HCT116 (cell line): Measurements from ENCODE around the gene DAPK1. TPM values are rescaled to one million over a fixed set of nuclear protein-coding genes. Genes with fewer than 3 reads are reported as not detected.

Experiments
- ATAC-seq: fragments of 200-7000 bp; cut with Tn5 transposase; 2 replicates; pipeline ENCODE4 v1.9.1; 2020; ENCODE audit warnings: mild to moderate bottlenecking, moderate library complexity
- BruUV-seq: library from RNA; stranded (reverse); fragments of 400-500 nt; replicated peaks from 2 replicates; lab custom pipeline; 2021; lab: Mats Ljungman, UMichigan
- CTCF ChIA-PET: fragments of 300-600 bp; sonication (Branson Sonifier 250); formaldehyde crosslinking; loops from one replicate; lab custom pipeline; 2021; ENCODE audit warnings: antibody characterized with exemption; lab: Charles Lee
- POLR2A ChIA-PET: fragments of 300-600, 350-600 bp; sonication (Branson Sonifier 250); formaldehyde crosslinking; loops from one replicate; lab custom pipeline; 2021; ENCODE audit warnings: antibody characterized with exemption; lab: Charles Lee
- RAD21 ChIA-PET, 2 experiments: fragments of 300-600 bp; sonication (Branson Sonifier 250); formaldehyde crosslinking; loops; one replicate each; lab custom pipeline; 2023; ENCODE audit warnings: low total read pairs in 2 of 2; ENCODE audit not compliant: uncharacterized antibody in 2 of 2, unreplicated experiment in 2 of 2, low non-redundant PET in 1 of 2; lab: Charles Lee
- DNase-seq: peaks from one replicate; pipeline ENCODE4 v3.0.0-alpha.2; 2010; ENCODE audit warnings: low read depth, low spot score
- H2AFZ ChIP-seq: fragments of 200-600 bp; shearing (Covaris generic), sonication (generic); 2 replicates; pipeline ENCODE4 v1.6.1; 2017; ENCODE audit warnings: low read depth, mixed run types, mixed read lengths, antibody characterized with exemption, low read length; ENCODE audit not compliant: poor library complexity, severe bottlenecking
- H3K27ac ChIP-seq: 2 replicates; pipeline ENCODE4 v1.5.1; 2012; ENCODE audit warnings: low read depth, low read length
- H3K27me3 ChIP-seq: fragments of 200-600 bp; sonication (generic); 2 replicates; pipeline ENCODE4 v1.6.1; 2016; ENCODE audit warnings: mixed run types, low read length, mixed read lengths; ENCODE audit not compliant: insufficient read depth
- H3K36me3 ChIP-seq, 2 experiments: fragments of 200-500 bp in 1 of 2; fragments of 200-600 bp in 1 of 2; sonication (Bioruptor generic) in 1 of 2; sonication (generic) in 1 of 2; 2 replicates each; pipeline versions ENCODE4 v1.5.1 to v1.6.1; 2014 to 2016; ENCODE audit warnings: low read length in 2 of 2, inconsistent platforms in 1 of 2, mixed read lengths in 1 of 2, mixed run types in 1 of 2; ENCODE audit not compliant: insufficient read depth in 2 of 2, control insufficient read depth in 1 of 2
- H3K4me1 ChIP-seq, 2 experiments: fragments of 200-600 bp in 1 of 2; sonication (generic) in 1 of 2; 2 replicates each; pipeline versions ENCODE4 v1.5.1 to v1.6.1; 2012 to 2017; ENCODE audit warnings: low read length in 2 of 2, inconsistent platforms in 1 of 2, mild to moderate bottlenecking in 1 of 2, mixed read lengths in 1 of 2, mixed run types in 1 of 2, moderate library complexity in 1 of 2; ENCODE audit not compliant: insufficient read depth in 2 of 2, control insufficient read depth in 1 of 2
- H3K4me2 ChIP-seq: fragments of 200-600 bp; sonication (generic); 2 replicates; pipeline ENCODE4 v1.6.1; 2017; ENCODE audit warnings: mixed run types, low read length, mixed read lengths
- H3K4me3 ChIP-seq, 2 experiments: fragments of 200-600 bp in 1 of 2; sonication (generic) in 1 of 2; replicated peaks in 1 of 2; 2 replicates each; pipeline ENCODE4 v1.5.1; 2011 to 2016; ENCODE audit warnings: low read length in 2 of 2, control low read depth in 1 of 2, low read depth in 1 of 2, mild to moderate bottlenecking in 1 of 2, mixed read lengths in 1 of 2, mixed run types in 1 of 2
- H3K79me2 ChIP-seq: fragments of 200-600 bp; sonication (generic); 2 replicates; pipeline ENCODE4 v1.6.1; 2017; ENCODE audit warnings: mild to moderate bottlenecking, mixed run types, low read length, moderate library complexity, mixed read lengths; ENCODE audit not compliant: insufficient read depth
- H3K9ac ChIP-seq: fragments of 200-600 bp; sonication (generic); 2 replicates; pipeline ENCODE4 v1.6.1; 2016; ENCODE audit warnings: low read length, mixed read lengths
- H3K9me2 ChIP-seq: fragments of 200-600 bp; sonication (generic), shearing (Covaris generic); 2 replicates; pipeline ENCODE4 v1.6.1; 2017; ENCODE audit warnings: mixed run types, mild to moderate bottlenecking, moderate library complexity; ENCODE audit not compliant: insufficient read depth
- H3K9me3 ChIP-seq, 2 experiments: fragments of 200-500 bp in 1 of 2; fragments of 200-600 bp in 1 of 2; sonication (Bioruptor generic) in 1 of 2; sonication (generic) in 1 of 2; 2 replicates each; pipeline ENCODE4 v1.6.1; 2014 to 2017; ENCODE audit warnings: low read length in 2 of 2, mixed read lengths in 2 of 2, inconsistent platforms in 1 of 2, low read depth in 1 of 2, mild to moderate bottlenecking in 1 of 2, mixed run types in 1 of 2, moderate library complexity in 1 of 2; ENCODE audit not compliant: control insufficient read depth in 1 of 2, insufficient read depth in 1 of 2
- H4K20me1 ChIP-seq: fragments of 200-600 bp; sonication (generic), shearing (Covaris generic); 2 replicates; pipeline ENCODE4 v1.6.1; 2017; ENCODE audit warnings: mixed run types, mild to moderate bottlenecking, moderate library complexity; ENCODE audit not compliant: insufficient read depth
- CBX3 ChIP-seq: IDR thresholded peaks from 2 replicates; pipeline ENCODE4 v1.6.1; 2012; ENCODE audit warnings: low read depth
- EGR1 ChIP-seq: IDR thresholded peaks from 2 replicates; pipeline ENCODE4 v1.6.1; 2012; ENCODE audit warnings: low read depth
- ELF1 ChIP-seq: IDR thresholded peaks from 2 replicates; pipeline ENCODE4 v1.6.1; 2012; ENCODE audit warnings: low read depth, borderline replicate concordance
- EZH2phosphoT487 ChIP-seq: fragments of 200-600 bp; IDR thresholded peaks from 2 replicates; pipeline ENCODE4 v1.6.1; 2018; ENCODE audit warnings: antibody characterized with exemption, borderline replicate concordance
- JUND ChIP-seq: IDR thresholded peaks from 2 replicates; pipeline ENCODE4 v1.6.1; 2012
- POLR2A ChIP-seq: IDR thresholded peaks from 2 replicates; pipeline ENCODE4 v1.7.0; 2011; ENCODE audit warnings: borderline replicate concordance; ENCODE audit not compliant: insufficient read depth, insufficient read length; ENCODE audit errors: extremely low read depth
- RAD21 ChIP-seq: IDR thresholded peaks from 2 replicates; pipeline ENCODE4 v1.6.1; 2012; ENCODE audit warnings: low read depth, mild to moderate bottlenecking
- SP1 ChIP-seq: IDR thresholded peaks from 2 replicates; pipeline ENCODE4 v1.6.1; 2012; ENCODE audit warnings: low read depth
- SRF ChIP-seq: IDR thresholded peaks from 2 replicates; pipeline ENCODE4 v1.6.1; 2012; ENCODE audit warnings: low read depth
- TCF7L2 ChIP-seq: IDR thresholded peaks from 2 replicates; pipeline ENCODE4 v1.7.0; 2011; ENCODE audit warnings: borderline replicate concordance, inconsistent platforms; ENCODE audit not compliant: insufficient read depth, insufficient read length; ENCODE audit errors: extremely low read depth
- YY1 ChIP-seq: IDR thresholded peaks from 2 replicates; pipeline ENCODE4 v1.6.1; 2011; ENCODE audit warnings: low read length, low read depth, moderate library complexity, mild to moderate bottlenecking; ENCODE audit not compliant: insufficient replicate concordance; ENCODE audit errors: extremely low read depth
- ZNF274 ChIP-seq: fragments of 200-500 bp; sonication (Bioruptor generic); IDR thresholded peaks from 2 replicates; pipeline ENCODE4 v1.6.1; 2014; ENCODE audit warnings: mild to moderate bottlenecking, low read depth, low read length, inconsistent platforms
- intact Hi-C: fragments of 100-400 bp; cut with micrococcal nuclease; formaldehyde crosslinking; loops from 2 replicates; pipeline ENCODE4 v1.10.0; 2022
- total RNA-seq: library from RNA; stranded (reverse); gene quantifications from one replicate; pipeline ENCODE4 v1.2.1, GENCODE V29; 2021; ENCODE audit not compliant: unreplicated experiment
- TF ChIP-seq, protein P1 (sequence below), 3 experiments: fragments of 200-600 bp in 1 of 3; sonication (generic) in 1 of 3; IDR thresholded peaks in 2 of 3; conservative IDR thresholded peaks in 1 of 3; 2 replicates each; pipeline ENCODE4 v1.5.1; 2012 to 2017; ENCODE audit warnings: low read depth in 2 of 3, low read length in 2 of 3, antibody characterized with exemption in 1 of 3, borderline replicate concordance in 1 of 3, control low read depth in 1 of 3, mild to moderate bottlenecking in 1 of 3, mixed read lengths in 1 of 3, mixed run types in 1 of 3, moderate library complexity in 1 of 3; ENCODE audit not compliant: insufficient read depth in 1 of 3
- TF ChIP-seq, protein P2 (sequence below): IDR thresholded peaks from 2 replicates; pipeline ENCODE4 v1.6.1; 2011; ENCODE audit warnings: mild to moderate bottlenecking, low read length, moderate library complexity; ENCODE audit not compliant: insufficient replicate concordance; ENCODE audit errors: extremely low read depth

Gene DAPK1
- total RNA-seq, 1 experiment from 2014 or later, result 5.6 TPM

DNA sequence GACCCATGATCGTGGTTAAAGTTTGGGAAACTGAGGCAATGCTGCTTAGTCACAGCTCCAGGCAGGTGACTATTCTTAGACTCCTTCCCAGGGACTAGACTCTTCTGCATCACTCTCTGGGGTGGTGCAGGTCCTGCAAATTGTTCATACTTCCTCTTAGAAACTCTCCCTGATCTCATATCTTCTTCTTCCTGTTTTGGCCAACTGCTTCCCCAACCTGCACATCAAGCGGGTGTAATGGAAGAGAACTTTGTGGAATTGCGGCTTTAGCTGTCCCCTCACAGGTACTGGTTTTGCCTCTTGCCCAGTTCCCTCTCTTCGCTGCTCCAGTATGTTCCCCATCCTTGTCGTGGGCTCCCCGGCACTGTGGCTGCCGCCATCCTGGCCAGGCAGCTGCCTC, 116.7 kb downstream of the DAPK1 start:
- Histone ChIP-seq H4K20me1 (no peaks in the 10 kb centered on the region), H3K9me2 (no peaks in the 10 kb centered on the region), H2AFZ (no peak overlapping the region)
- RAD21 ChIA-PET, result no interaction called here
- POLR2A ChIA-PET, result no interaction called here
- TF ChIP-seq ZNF274 (no peak), JUND (no peak), EGR1 (no peak), RAD21 (no peak), SRF (no peak), SP1 (no peak), TCF7L2 (no peak), YY1 (no peak), POLR2A (no peak), ELF1 (no peak), CBX3 (no peak), EZH2phosphoT487 (no peak)
- TF ChIP-seq, protein P1, sequence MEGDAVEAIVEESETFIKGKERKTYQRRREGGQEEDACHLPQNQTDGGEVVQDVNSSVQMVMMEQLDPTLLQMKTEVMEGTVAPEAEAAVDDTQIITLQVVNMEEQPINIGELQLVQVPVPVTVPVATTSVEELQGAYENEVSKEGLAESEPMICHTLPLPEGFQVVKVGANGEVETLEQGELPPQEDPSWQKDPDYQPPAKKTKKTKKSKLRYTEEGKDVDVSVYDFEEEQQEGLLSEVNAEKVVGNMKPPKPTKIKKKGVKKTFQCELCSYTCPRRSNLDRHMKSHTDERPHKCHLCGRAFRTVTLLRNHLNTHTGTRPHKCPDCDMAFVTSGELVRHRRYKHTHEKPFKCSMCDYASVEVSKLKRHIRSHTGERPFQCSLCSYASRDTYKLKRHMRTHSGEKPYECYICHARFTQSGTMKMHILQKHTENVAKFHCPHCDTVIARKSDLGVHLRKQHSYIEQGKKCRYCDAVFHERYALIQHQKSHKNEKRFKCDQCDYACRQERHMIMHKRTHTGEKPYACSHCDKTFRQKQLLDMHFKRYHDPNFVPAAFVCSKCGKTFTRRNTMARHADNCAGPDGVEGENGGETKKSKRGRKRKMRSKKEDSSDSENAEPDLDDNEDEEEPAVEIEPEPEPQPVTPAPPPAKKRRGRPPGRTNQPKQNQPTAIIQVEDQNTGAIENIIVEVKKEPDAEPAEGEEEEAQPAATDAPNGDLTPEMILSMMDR (IDR thresholded peaks at IDR 0.05 in 2 of 3, conservative IDR thresholded peaks at IDR 0.05 in 1 of 3; ENCODE audit: borderline replicate concordance in 1 of 3, insufficient read depth in 1 of 3, low read depth in 2 of 3, low read length in 2 of 3), result no peak
- TF ChIP-seq, protein P2, sequence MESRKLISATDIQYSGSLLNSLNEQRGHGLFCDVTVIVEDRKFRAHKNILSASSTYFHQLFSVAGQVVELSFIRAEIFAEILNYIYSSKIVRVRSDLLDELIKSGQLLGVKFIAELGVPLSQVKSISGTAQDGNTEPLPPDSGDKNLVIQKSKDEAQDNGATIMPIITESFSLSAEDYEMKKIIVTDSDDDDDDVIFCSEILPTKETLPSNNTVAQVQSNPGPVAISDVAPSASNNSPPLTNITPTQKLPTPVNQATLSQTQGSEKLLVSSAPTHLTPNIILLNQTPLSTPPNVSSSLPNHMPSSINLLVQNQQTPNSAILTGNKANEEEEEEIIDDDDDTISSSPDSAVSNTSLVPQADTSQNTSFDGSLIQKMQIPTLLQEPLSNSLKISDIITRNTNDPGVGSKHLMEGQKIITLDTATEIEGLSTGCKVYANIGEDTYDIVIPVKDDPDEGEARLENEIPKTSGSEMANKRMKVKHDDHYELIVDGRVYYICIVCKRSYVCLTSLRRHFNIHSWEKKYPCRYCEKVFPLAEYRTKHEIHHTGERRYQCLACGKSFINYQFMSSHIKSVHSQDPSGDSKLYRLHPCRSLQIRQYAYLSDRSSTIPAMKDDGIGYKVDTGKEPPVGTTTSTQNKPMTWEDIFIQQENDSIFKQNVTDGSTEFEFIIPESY, result no peak
- TF ChIP-seq, all 23 proteins: peak for 0
- Histone ChIP-seq H3K4me1 (peaks cover 0 to 14% of the 10 kb centered on the region in 2 experiments; a peak in 2 of 4 replicates), H3K36me3 (no peaks in the 10 kb centered on the region), H3K4me3 (no peak overlapping the region), H3K79me2 (no peaks in the 10 kb centered on the region), H3K4me2 (no peak overlapping the region), H3K27me3 (no peaks in the 10 kb centered on the region), H3K27ac (no peak overlapping the region), H3K9me3 (no peaks in the 10 kb centered on the region), H3K9ac (no peak overlapping the region)
- DNase-seq, result no peak
- intact Hi-C loops, result no loop called here
- no peak for ATAC-seq
- BruUV-seq, result no TSS peak
- CTCF ChIA-PET, result no interaction called here
